ENCODE results near the gene P2RX4. TPM values are rescaled to one million over a fixed set of nuclear protein-coding genes. Genes with fewer than 3 reads are reported as not detected.

The P2RX4 gene
- total and polyA plus RNA-seq, 9 of the 15 experiments (the other 6 are each of a cell fraction or from before 2014, with no cell fraction given), result 6.6 to 21.5 (median 11.7) TPM

GRCh38 chr12:121223292-121224285 lies 13.7 kb downstream of the P2RX4 start:
- ATAC-seq, result peak; percentile 74
- Histone ChIP-seq H3K4me3 (no peak overlapping the region), H3K36me3 (ENCODE audit: control insufficient read depth, insufficient read depth, low read length) (peaks cover 9% of the 10 kb centered on the region; the same call in 1 of the 3 replicates), H3K9ac (ENCODE audit: insufficient read depth in 1 of 2, low read depth in 2 of 2, low read length in 2 of 2) (0 out of 4 replicates have a peak overlapping the region, but pooled peaks of 1 of the 2 experiments have one; percentile 17), H3K4me2 (ENCODE audit: insufficient read depth, low read length) (no peak overlapping the region), H3K9me3 (replicated peaks; ENCODE audit: control insufficient read depth, insufficient read depth, low read depth, low read length) (no peaks in the 10 kb centered on the region), H2AFZ (ENCODE audit: low read depth, low read length) (no peak overlapping the region), H4K20me1 (replicated peaks; ENCODE audit: control insufficient read depth, insufficient read depth, low read length) (no peaks in the 10 kb centered on the region), H3K27ac (ENCODE audit: extremely low read depth, low read depth, low read length) (no peak overlapping the region), H3K4me1 (replicated peaks in 1 of 2; ENCODE audit: control insufficient read depth in 2 of 2, insufficient read depth in 2 of 2, low read length in 2 of 2) (peaks cover 4 to 6% of the 10 kb centered on the region in 2 experiments; a peak in 4 of 5 replicates), H3K9me1 (ENCODE audit: control insufficient read depth, insufficient read depth, low read length) (peaks cover 7% of the 10 kb centered on the region), H3K79me2 (ENCODE audit: control insufficient read depth, insufficient read depth, low read length) (no peaks in the 10 kb centered on the region), H3K27me3 (ENCODE audit: control insufficient read depth in 2 of 2, insufficient read depth in 2 of 2, low read length in 2 of 2) (no peaks in the 10 kb centered on the region)
- WGBS (ENCODE audit: insufficient coverage, low coverage, missing lambda C conversion rate), result 86% methylated on average over 19 of the region's 19 CpGs
- BruUV-seq (replicated peaks), result no TSS peak
- DNase-seq (ENCODE audit: extremely low read depth in 1 of 4, low spot score in 3 of 4), result no peak
- POLR2A ChIA-PET, result interaction anchor here (0.8 to 2.1 kb wide), 7 partner anchors 9 to 72 kb away, joined by 3 to 5 read pairs (median 4); no protein-coding TSS in a partner anchor
- CTCF ChIA-PET (ENCODE audit: low intra/inter-chr PET ratio), result no interaction called here
- FAIRE-seq, result no peak
- intact Hi-C loops (cut with micrococcal nuclease) (no loop called here), in situ Hi-C loops (cut with MboI) (no loop called here)
- TF ChIP-seq ATF4 (CRISPR knock-in tag; IDR thresholded peaks at IDR 0.05) (no peak), RAD21 (CRISPR knock-in tag; conservative IDR thresholded peaks at IDR 0.05 in 1 of 2, IDR thresholded peaks at IDR 0.05 in 1 of 2) (peak; percentile 42 to 48), REST (IDR thresholded peaks at IDR 0.05; ENCODE audit: borderline replicate concordance) (peak; percentile 43; the same call in 1 of the 2 replicates), REST (CRISPR knock-in tag; IDR thresholded peaks at IDR 0.05; ENCODE audit: low read depth) (no peak), PKNOX1 (IDR thresholded peaks at IDR 0.05) (peak; percentile 38), ZBTB9 (CRISPR knock-in tag; IDR thresholded peaks at IDR 0.05) (no peak), STAG1 (CRISPR knock-in tag; IDR thresholded peaks at IDR 0.05; ENCODE audit: borderline replicate concordance) (peak; percentile 36; the same call in 1 of the 2 replicates)
